Skeletal muscle cell (primary cell): Measurements from ENCODE around the gene MRPL54.
"Not testable (repeated sequence)": the region's sequence is repeated elsewhere in the genome, so short reads cannot be mapped to it uniquely, and the experiment has no call there.

ENCODE experiments used
- DNase-seq: peaks from one replicate; pipeline ENCODE4 v3.0.0-alpha.2; 2010; ENCODE audit warnings: low read depth
- H3K4me3 ChIP-seq: 2 replicates; pipeline ENCODE4 v1.5.1; 2011; ENCODE audit warnings: low read depth, mild to moderate bottlenecking, control low read depth, low read length, moderate library complexity

The MRPL54 gene

GRCh38 chr19:3738477-3739220 lies 23.8 kb upstream of the MRPL54 start:
- H3K4me3 ChIP-seq = no peak overlapping the region
- DNase-seq = no peak

GRCh38 chr19:3740431-3740830 lies 22.1 kb upstream of the MRPL54 start:
- no peak for DNase-seq
- no peak overlapping the region for H3K4me3 ChIP-seq

GRCh38 chr19:3743486-3743885 lies 19.0 kb upstream of the MRPL54 start:
- DNase-seq = no peak
- H3K4me3 ChIP-seq = no peak overlapping the region

GRCh38 chr19:3745363-3746045 lies 17.0 kb upstream of the MRPL54 start:
- H3K4me3 ChIP-seq = no peak overlapping the region
- DNase-seq = no peak

GRCh38 chr19:3746371-3747056 lies 16.0 kb upstream of the MRPL54 start:
- DNase-seq = no peak
- no peak overlapping the region for H3K4me3 ChIP-seq

- no peak overlapping the region for H3K4me3 ChIP-seq
- no peak for DNase-seq
Observed at GRCh38 chr19:3748965-3749364, 13.5 kb upstream of the MRPL54 start.

- DNase-seq = no peak
- H3K4me3 ChIP-seq = no peak overlapping the region
Observed at GRCh38 chr19:3750211-3750610, 12.3 kb upstream of the MRPL54 start.

- DNase-seq = no peak
- H3K4me3 ChIP-seq = no peak overlapping the region
Observed at GRCh38 chr19:3751236-3751635, 11.2 kb upstream of the MRPL54 start.

GRCh38 chr19:3752492-3752891 lies 10.0 kb upstream of the MRPL54 start:
- no peak for DNase-seq
- H3K4me3 ChIP-seq = no peak overlapping the region

- no peak for DNase-seq
- H3K4me3 ChIP-seq = no peak overlapping the region
Observed at GRCh38 chr19:3753631-3754410, 8.7 kb upstream of the MRPL54 start.

- not testable (repeated sequence) for DNase-seq, H3K4me3 ChIP-seq
Observed at GRCh38 chr19:3757705-3758104, 4.8 kb upstream of the MRPL54 start.

GRCh38 chr19:3758297-3758696 lies 4.2 kb upstream of the MRPL54 start:
- DNase-seq, H3K4me3 ChIP-seq: not testable (repeated sequence)

GRCh38 chr19:3759482-3760254 lies 2.8 kb upstream of the MRPL54 start:
- DNase-seq = no peak
- H3K4me3 ChIP-seq = no peak overlapping the region

- peak overlapping the region; percentile 98 for H3K4me3 ChIP-seq
- DNase-seq = no peak
Observed at GRCh38 chr19:3760871-3761361, 1.6 kb upstream of the MRPL54 start.

- peak within 1 kb of the TSS; percentile 98 for H3K4me3 ChIP-seq
- peak; percentile 46 for DNase-seq
Observed at GRCh38 chr19:3761382-3762129, 926 bp upstream of the MRPL54 start, which contains the start of gene APBA3. Gene APBA3, minus strand, starts transcription at chr19:3761692. Its CDS starts 1,428 bp downstream, at chr19:3760264.

- no peak overlapping the region for H3K4me3 ChIP-seq
- no peak for DNase-seq
Observed at GRCh38 chr19:3762130-3762473, 380 bp upstream of the MRPL54 start.

- H3K4me3 ChIP-seq = no peak overlapping the region
- DNase-seq = no peak
Observed at GRCh38 chr19:3765121-3765520, 2.6 kb downstream of the MRPL54 start.

- H3K4me3 ChIP-seq, DNase-seq: not testable (repeated sequence)
Observed at GRCh38 chr19:3765757-3766156, 3.3 kb downstream of the MRPL54 start.
